Measurements from ENCODE around the gene PATZ1. TPM values are rescaled to one million over a fixed set of nuclear protein-coding genes. Genes with fewer than 3 reads are reported as not detected.

PATZ1 gene
- total RNA-seq, 1 experiment from 2014 or later, result 58.5 TPM

GRCh38 chr22:31339148-31339832, 6.9 kb downstream of the PATZ1 start:
- Histone ChIP-seq H3K4me3 (ENCODE audit: low read depth, low read length, poor library complexity, severe bottlenecking) (no peak overlapping the region), H3K36me3 (ENCODE audit: insufficient read depth, low read length, poor library complexity, severe bottlenecking) (peaks cover 57% of the 10 kb centered on the region), H3K27ac (ENCODE audit: low read depth, low read length, poor library complexity, severe bottlenecking) (peak overlapping the region; percentile 43), H3K9me3 (ENCODE audit: low read depth, low read length, poor library complexity, severe bottlenecking) (no peaks in the 10 kb centered on the region), H3K4me1 (ENCODE audit: insufficient read depth, low read length, poor library complexity, severe bottlenecking) (peaks cover 24% of the 10 kb centered on the region), H3K27me3 (replicated peaks; ENCODE audit: insufficient read depth, low read depth, low read length, poor library complexity) (no peaks in the 10 kb centered on the region)
- BruUV-seq (replicated peaks), result no TSS peak
- intact Hi-C loops (cut with micrococcal nuclease; ENCODE audit: unreplicated experiment), result no loop called here
- POLR2A ChIA-PET (ENCODE audit: low non-redundant PET), result interaction anchor here (0.6 kb wide), 1 partner anchor 42 kb away, joined by 4 read pairs; no protein-coding TSS in a partner anchor
- CTCF ChIA-PET, result no interaction called here
- DNase-seq (ENCODE audit: low spot score), result no peak
- TF ChIP-seq EZH2 (IDR thresholded peaks at IDR 0.05; ENCODE audit: borderline replicate concordance, low read depth, low read length, poor library complexity, severe bottlenecking) (no peak), CTCF (conservative IDR thresholded peaks at IDR 0.05; ENCODE audit: low read depth, low read length) (no peak)

- Histone ChIP-seq H3K4me1 (ENCODE audit: insufficient read depth, low read length, poor library complexity, severe bottlenecking) (peaks cover 3% of the 10 kb centered on the region), H3K9me3 (ENCODE audit: low read depth, low read length, poor library complexity, severe bottlenecking) (no peaks in the 10 kb centered on the region), H3K27ac (ENCODE audit: low read depth, low read length, poor library complexity, severe bottlenecking) (no peak overlapping the region), H3K4me3 (ENCODE audit: low read depth, low read length, poor library complexity, severe bottlenecking) (no peak overlapping the region), H3K27me3 (replicated peaks; ENCODE audit: insufficient read depth, low read depth, low read length, poor library complexity) (no peaks in the 10 kb centered on the region), H3K36me3 (ENCODE audit: insufficient read depth, low read length, poor library complexity, severe bottlenecking) (peaks cover 72% of the 10 kb centered on the region)
- no peak for TF ChIP-seq CTCF (conservative IDR thresholded peaks at IDR 0.05; ENCODE audit: low read depth, low read length)
- TF ChIP-seq EZH2 (IDR thresholded peaks at IDR 0.05; ENCODE audit: borderline replicate concordance, low read depth, low read length, poor library complexity, severe bottlenecking), result no peak
- ChIA-PET POLR2A (ENCODE audit: low non-redundant PET) (no interaction called here), CTCF (no interaction called here)
- no peak for DNase-seq (ENCODE audit: low spot score)
- intact Hi-C loops (cut with micrococcal nuclease; ENCODE audit: unreplicated experiment), result no loop called here
- no TSS peak for BruUV-seq (replicated peaks)
These were observed 9.0 kb downstream of the PATZ1 start for GRCh38 chr22:31337178-31337577.

- DNase-seq (ENCODE audit: low spot score), result no peak
- intact Hi-C loops (cut with micrococcal nuclease; ENCODE audit: unreplicated experiment), result no loop called here
- TF ChIP-seq CTCF (conservative IDR thresholded peaks at IDR 0.05; ENCODE audit: low read depth, low read length) (no peak), EZH2 (IDR thresholded peaks at IDR 0.05; ENCODE audit: borderline replicate concordance, low read depth, low read length, poor library complexity, severe bottlenecking) (no peak)
- H3K9me3 ChIP-seq (ENCODE audit: low read depth, low read length, poor library complexity, severe bottlenecking), result no peaks in the 10 kb centered on the region
- no TSS peak for BruUV-seq (replicated peaks)
- H3K4me3 ChIP-seq (ENCODE audit: low read depth, low read length, poor library complexity, severe bottlenecking), result no peak overlapping the region
- H3K4me1 ChIP-seq (ENCODE audit: insufficient read depth, low read length, poor library complexity, severe bottlenecking), result no peaks in the 10 kb centered on the region
- no peaks in the 10 kb centered on the region for H3K27me3 ChIP-seq (replicated peaks; ENCODE audit: insufficient read depth, low read depth, low read length, poor library complexity)
- H3K27ac ChIP-seq (ENCODE audit: low read depth, low read length, poor library complexity, severe bottlenecking), result no peak overlapping the region
- ChIA-PET CTCF (no interaction called here), POLR2A (ENCODE audit: low non-redundant PET) (interaction anchor here (0.6 kb wide), 1 partner anchor 1226 kb away, joined by 5 read pairs; no protein-coding TSS in a partner anchor)
- H3K36me3 ChIP-seq (ENCODE audit: insufficient read depth, low read length, poor library complexity, severe bottlenecking), result peaks cover 81% of the 10 kb centered on the region
These were observed 11.8 kb downstream of the PATZ1 start for GRCh38 chr22:31334329-31334728.

Data from A673 (cell line).